D341Med (cell line): ENCODE data around the gene HLA-DOA.

Experiments
- DNase-seq: peaks from one replicate; pipeline ENCODE4 v3.0.0; 2012; ENCODE audit warnings: low spot score

HLA-DOA gene

GRCh38 chr6:33015798-33016197, 6.4 kb upstream of the HLA-DOA start:
- DNase-seq: no peak

GRCh38 chr6:33014841-33015634, 5.6 kb upstream of the HLA-DOA start:
- DNase-seq: peak; percentile 66

GRCh38 chr6:33013608-33014007, 4.2 kb upstream of the HLA-DOA start:
- DNase-seq: no peak

- DNase-seq: no peak
Measured at GRCh38 chr6:33010356-33010755, 965 bp upstream of the HLA-DOA start.

- no peak for DNase-seq
Measured at GRCh38 chr6:33007831-33008400, 1.5 kb downstream of the HLA-DOA start.

- DNase-seq: no peak
Measured at GRCh38 chr6:33004940-33005339, 4.5 kb downstream of the HLA-DOA start.

- no peak for DNase-seq
Measured at GRCh38 chr6:33001685-33002084, 7.7 kb downstream of the HLA-DOA start.

GRCh38 chr6:33000055-33000454, 9.3 kb downstream of the HLA-DOA start:
- no peak for DNase-seq

- DNase-seq: no peak
Measured at GRCh38 chr6:32995448-32995847, 13.9 kb downstream of the HLA-DOA start.

GRCh38 chr6:32993363-32993973, 15.9 kb downstream of the HLA-DOA start:
- DNase-seq: no peak

- DNase-seq: no peak
Measured at GRCh38 chr6:32991972-32992371, 17.4 kb downstream of the HLA-DOA start.

GRCh38 chr6:32989368-32989767, 20.0 kb downstream of the HLA-DOA start:
- no peak for DNase-seq

GRCh38 chr6:32984622-32985389, 24.6 kb downstream of the HLA-DOA start:
- DNase-seq: peak; percentile 82

- DNase-seq: no peak
Measured at GRCh38 chr6:32983964-32984621, 25.3 kb downstream of the HLA-DOA start.

- no peak for DNase-seq
Measured at GRCh38 chr6:32983493-32983848, 25.9 kb downstream of the HLA-DOA start.

- DNase-seq: no peak
Measured at GRCh38 chr6:32982702-32983492, 26.5 kb downstream of the HLA-DOA start.

GRCh38 chr6:32982084-32982701, 27.2 kb downstream of the HLA-DOA start:
- DNase-seq: peak; percentile 41

- no peak for DNase-seq
Measured at GRCh38 chr6:32980488-32981038, 28.8 kb downstream of the HLA-DOA start.

- no peak for DNase-seq
Measured at GRCh38 chr6:32979720-32980487, 29.5 kb downstream of the HLA-DOA start.

GRCh38 chr6:32977953-32978324, 31.5 kb downstream of the HLA-DOA start:
- DNase-seq: no peak
